HepG2 (cell line): ENCODE measurements around the gene GFOD1. TPM values are rescaled to one million over a fixed set of nuclear protein-coding genes. Genes with fewer than 3 reads are reported as not detected.
A peak's percentile ranks its signal among the peaks of the same experiment; 100 is the strongest.

Source experiments
- ATAC-seq: fragments of 200-7000 bp; cut with Tn5 transposase; 3 replicates; pipeline ENCODE4 v1.9.1; 2020; ENCODE audit warnings: mild to moderate bottlenecking, moderate library complexity
- BruUV-seq: library from RNA; stranded (reverse); fragments of 400-500 nt; replicated peaks from 2 replicates; lab custom pipeline; 2021; lab: Mats Ljungman, UMichigan
- CTCF ChIA-PET: fragments of 300-600 bp; formaldehyde crosslinking; extraction: SDS; loops from one replicate; lab custom pipeline; 2021; ENCODE audit warnings: low total read pairs, inconsistent platforms, low intra/inter-chr PET ratio; lab: Yijun Ruan, JAX
- POLR2A ChIA-PET: fragments of 350-600 bp; sonication (Branson Sonifier 250); formaldehyde crosslinking; loops from one replicate; lab custom pipeline; 2020; ENCODE audit warnings: antibody characterized with exemption, inconsistent platforms; lab: Yijun Ruan, JAX
- DNase-seq: peaks from one replicate; pipeline ENCODE4 v3.0.0-alpha.2; 2015; ENCODE audit warnings: low spot score
- FAIRE-seq: peaks from 3 replicates; lab custom pipeline; 2011; peaks lifted over from hg19 to GRCh38; lab: Jason Lieb, UNC
- H2AFZ ChIP-seq: one replicate; pipeline ENCODE4 v1.6.1; 2011; ENCODE audit warnings: low read length, inconsistent platforms
- H3K27ac ChIP-seq: fragments of 300-600 bp; 3 replicates; pipeline ENCODE4 v1.8.0; 2011; ENCODE audit warnings: mixed run types, mild to moderate bottlenecking, mixed read lengths, low read length, inconsistent platforms; ENCODE audit not compliant: insufficient read depth; ENCODE audit errors: extremely low read length
- H3K27me3 ChIP-seq, 2 experiments: fragments of 200-600 bp in 1 of 2; 2 replicates in 1 of 2; 3 replicates in 1 of 2; pipeline versions ENCODE4 v1.6.0 to v1.8.0; 2011; ENCODE audit warnings: low read length in 2 of 2, mild to moderate bottlenecking in 2 of 2, moderate library complexity in 2 of 2, inconsistent platforms in 1 of 2; ENCODE audit not compliant: insufficient read depth in 2 of 2, control insufficient read depth in 1 of 2
- H3K36me3 ChIP-seq, 2 experiments: fragments of 200-600 bp in 1 of 2; replicated peaks in 1 of 2; 2 replicates in 1 of 2; 3 replicates in 1 of 2; pipeline versions ENCODE4 v1.5.1 to v1.8.0; 2011; ENCODE audit warnings: low read length in 2 of 2, inconsistent platforms in 1 of 2; ENCODE audit not compliant: insufficient read depth in 2 of 2, control insufficient read depth in 1 of 2
- H3K4me1 ChIP-seq: 2 replicates; pipeline ENCODE4 v1.5.1; 2012; ENCODE audit warnings: low read length, inconsistent platforms; ENCODE audit not compliant: insufficient read depth
- H3K4me2 ChIP-seq: 2 replicates; pipeline ENCODE4 v1.6.0; 2011; ENCODE audit warnings: low read depth, low read length, inconsistent platforms
- H3K4me3 ChIP-seq, 3 experiments: fragments of 200-600 bp in 1 of 3; sonication (generic), shearing (Covaris generic) in 1 of 3; replicated peaks in 1 of 3; 2 replicates each; pipeline ENCODE4 v1.5.1; 2011 to 2016; ENCODE audit warnings: low read length in 3 of 3, inconsistent platforms in 2 of 3, low read depth in 2 of 3, mild to moderate bottlenecking in 2 of 3, control low read depth in 1 of 3, mixed read lengths in 1 of 3; ENCODE audit not compliant: insufficient read depth in 1 of 3
- H3K79me2 ChIP-seq: one replicate; pipeline ENCODE4 v1.6.1; 2011; ENCODE audit warnings: low read length, inconsistent platforms; ENCODE audit not compliant: insufficient read depth
- H3K9ac ChIP-seq: 2 replicates; pipeline ENCODE4 v1.6.0; 2011; ENCODE audit warnings: mild to moderate bottlenecking, low read depth, low read length, inconsistent platforms; ENCODE audit not compliant: insufficient read depth
- H3K9me3 ChIP-seq: 2 replicates; pipeline ENCODE4 v1.5.1; 2012; ENCODE audit warnings: mild to moderate bottlenecking, low read length
- H4K20me1 ChIP-seq: 2 replicates; pipeline ENCODE4 v1.6.0; 2011; ENCODE audit warnings: inconsistent platforms, mild to moderate bottlenecking, low read length, moderate library complexity; ENCODE audit not compliant: insufficient read depth
- CENPX ChIP-seq: sonication (generic); formaldehyde crosslinking; IDR thresholded peaks from 2 replicates; pipeline ENCODE4 v1.9.0; 2021; ENCODE audit warnings: mild to moderate bottlenecking, missing genetic modification reagents, moderate library complexity
- GPN1 ChIP-seq: sonication (generic); formaldehyde crosslinking; IDR thresholded peaks from 2 replicates; pipeline ENCODE4 v1.5.1; 2020; ENCODE audit warnings: missing genetic modification reagents, borderline replicate concordance
- IRX3 ChIP-seq: sonication (generic); formaldehyde crosslinking; IDR thresholded peaks from 2 replicates; pipeline ENCODE4 v1.8.1; 2023; ENCODE audit warnings: mild to moderate bottlenecking, low read depth, missing genetic modification reagents, borderline replicate concordance
- KDM3A ChIP-seq: IDR thresholded peaks from 2 replicates; pipeline ENCODE4 v1.6.1; 2018; ENCODE audit warnings: low read depth, missing compliant biosample characterization
- KMT2B ChIP-seq: IDR thresholded peaks from 2 replicates; pipeline ENCODE4 v1.6.1; 2016; ENCODE audit warnings: missing genetic modification reagents, missing compliant biosample characterization
- MIER3 ChIP-seq: IDR thresholded peaks from 2 replicates; pipeline ENCODE4 v1.6.1; 2016; ENCODE audit warnings: missing compliant biosample characterization, borderline replicate concordance
- NCOA5 ChIP-seq: sonication (generic); formaldehyde crosslinking; IDR thresholded peaks from 2 replicates; pipeline ENCODE4 v1.4.0; 2020; ENCODE audit warnings: missing genetic modification reagents
- NCOR1 ChIP-seq: fragments of 200-600 bp; sonication (generic); IDR thresholded peaks from 2 replicates; pipeline ENCODE4 v1.7.0; 2017; ENCODE audit warnings: antibody characterized with exemption, low read length, borderline replicate concordance
- PHF21A ChIP-seq: sonication (generic); formaldehyde crosslinking; IDR thresholded peaks from 2 replicates; pipeline ENCODE4 v1.5.0; 2020; ENCODE audit warnings: mild to moderate bottlenecking, missing genetic modification reagents
- PRPF4 ChIP-seq: fragments of 200-400 bp; formaldehyde crosslinking; IDR thresholded peaks from 2 replicates; pipeline ENCODE4 v1.6.1; 2016; ENCODE audit warnings: low read length, low read depth; ENCODE audit not compliant: poor library complexity, severe bottlenecking
- TP53 ChIP-seq: sonication (generic); formaldehyde crosslinking; conservative IDR thresholded peaks from 2 replicates; pipeline ENCODE4 v1.4.0; 2020; ENCODE audit warnings: missing genetic modification reagents
- ZBTB49 ChIP-seq: sonication (generic); formaldehyde crosslinking; IDR thresholded peaks from 2 replicates; pipeline ENCODE4 v1.4.0; 2020; ENCODE audit warnings: missing genetic modification reagents, borderline replicate concordance
- ZKSCAN8 ChIP-seq: IDR thresholded peaks from 2 replicates; pipeline ENCODE4 v1.6.1; 2016; ENCODE audit warnings: borderline replicate concordance, missing genetic modification reagents, missing compliant biosample characterization
- ZNF362 ChIP-seq: sonication (generic); formaldehyde crosslinking; IDR thresholded peaks from 2 replicates; pipeline ENCODE4 v1.4.0; 2020; ENCODE audit warnings: missing genetic modification reagents, mild to moderate bottlenecking, borderline replicate concordance
- ZNF446 ChIP-seq: sonication (generic); formaldehyde crosslinking; IDR thresholded peaks from 2 replicates; pipeline ENCODE4 v1.5.0; 2020; ENCODE audit warnings: mild to moderate bottlenecking, missing genetic modification reagents
- ZNF605 ChIP-seq: sonication (generic); formaldehyde crosslinking; IDR thresholded peaks from 2 replicates; pipeline ENCODE4 v1.8.0; 2022; ENCODE audit warnings: mild to moderate bottlenecking, missing genetic modification reagents
- ZNF660 ChIP-seq: sonication (generic); formaldehyde crosslinking; IDR thresholded peaks from 2 replicates; pipeline ENCODE4 v1.5.1; 2020; ENCODE audit warnings: mild to moderate bottlenecking, low read depth, missing genetic modification reagents, borderline replicate concordance
- ZNF674 ChIP-seq: sonication (generic); formaldehyde crosslinking; IDR thresholded peaks from 2 replicates; pipeline ENCODE4 v1.5.0; 2020; ENCODE audit warnings: low read depth, mild to moderate bottlenecking, missing genetic modification reagents
- ZNF709 ChIP-seq: sonication (generic); formaldehyde crosslinking; IDR thresholded peaks from 2 replicates; pipeline ENCODE4 v1.5.0; 2020; ENCODE audit warnings: mild to moderate bottlenecking, missing genetic modification reagents
- WGBS: methylation state at CpG from one replicate; pipeline ENCODE4 v1.1.6; 2017; ENCODE audit warnings: low lambda C conversion rate; 5-methylcytosine and 5-hydroxymethylcytosine counted together
- in situ Hi-C: cut with HindIII; loops from 2 replicates; pipeline ENCODE4 v1.10.0; 2017; ENCODE audit warnings: low pct_unique_long_range_greater_than_20kb; ENCODE audit not compliant: extremely low pct_ligation_motif_present
- intact Hi-C: fragments of 100-400 bp; cut with micrococcal nuclease; formaldehyde crosslinking; loops from one replicate; pipeline ENCODE4 v1.10.0; 2022; ENCODE audit not compliant: unreplicated experiment
- polyA plus RNA-seq, 8 experiments: library from polyadenylated mRNA; depleted of rRNA in 3 of 8; stranded (reverse) in 7 of 8; unstranded in 1 of 8; fragments of >200 nt; fragmentation: Illumina TruSeq in 4 of 8; extraction: Trizol in 4 of 8; gene quantifications; 2 replicates each; pipeline versions ENCODE4 v1.2.1 to v1.2.3, GENCODE V29; 2011 to 2016; ENCODE audit warnings: low read depth in 4 of 8, missing spikeins in 1 of 8, mixed read lengths in 1 of 8; ENCODE audit not compliant: insufficient read depth in 1 of 8
- total RNA-seq, 5 experiments: library from RNA; depleted of rRNA; stranded (reverse); fragments of >200 nt; fragmentation: Illumina TruSeq; extraction: Trizol; gene quantifications; 2 replicates each; pipeline ENCODE4 v1.2.3, GENCODE V29; 2016; ENCODE audit warnings: low read depth in 1 of 5

Gene GFOD1
- total and polyA plus RNA-seq, 2 of the 13 experiments (the other 11 are each of a cell fraction or from before 2014, with no cell fraction given) = 1.9 to 6.4 TPM

GRCh38 chr6:13495112-13495776 lies 7.8 kb upstream of the GFOD1 start (continued):
- no peak for TF ChIP-seq ZBTB49 (CRISPR knock-in tag)
- TF ChIP-seq, all 625 proteins: peak for 0

- in situ Hi-C loops (no loop called here), intact Hi-C loops (no loop called here)
- H3K9me3 ChIP-seq = no peaks in the 10 kb centered on the region
- H3K4me1 ChIP-seq = peaks cover 13% of the 10 kb centered on the region
- no peak overlapping the region for H2AFZ ChIP-seq
- BruUV-seq = no TSS peak
- DNase-seq = no peak
- CTCF ChIA-PET = no interaction called here
- no peaks in the 10 kb centered on the region for H3K79me2 ChIP-seq
- H3K27me3 ChIP-seq = no peaks in the 10 kb centered on the region; a peak in 1 of 5 replicates
- no peak overlapping the region for H3K4me3 ChIP-seq
- no peaks in the 10 kb centered on the region for H4K20me1 ChIP-seq
- H3K36me3 ChIP-seq = no peaks in the 10 kb centered on the region
- H3K4me2 ChIP-seq = no peak overlapping the region
- POLR2A ChIA-PET = no interaction called here
- no peak for FAIRE-seq
- 4% methylated on average over 3 of the region's 3 CpGs for WGBS
- no peak overlapping the region for H3K27ac ChIP-seq
- TF ChIP-seq MIER3 (CRISPR knock-in tag) = no peak
- no peak for TF ChIP-seq KDM3A
- no peak for TF ChIP-seq NCOA5 (CRISPR knock-in tag)
- TF ChIP-seq PRPF4 = no peak
- no peak for TF ChIP-seq ZKSCAN8 (CRISPR knock-in tag)
- TF ChIP-seq GPN1 (CRISPR knock-in tag) = no peak
- TF ChIP-seq TP53 (CRISPR knock-in tag) = no peak
- TF ChIP-seq ZNF605 (CRISPR knock-in tag) = no peak
- TF ChIP-seq IRX3 (CRISPR knock-in tag) = no peak
- no peak for TF ChIP-seq PHF21A (CRISPR knock-in tag)
- no peak for TF ChIP-seq ZNF362 (CRISPR knock-in tag)
- TF ChIP-seq KMT2B (CRISPR knock-in tag) = no peak
- no peak for TF ChIP-seq ZNF674 (CRISPR knock-in tag)
- no peak for TF ChIP-seq ZNF660
- TF ChIP-seq ZNF709 (CRISPR knock-in tag) = no peak
- no peak for TF ChIP-seq NCOR1
- TF ChIP-seq ZNF446 (CRISPR knock-in tag) = no peak
- no peak for TF ChIP-seq CENPX (CRISPR knock-in tag)
- peak; percentile 54 for ATAC-seq
- H3K9ac ChIP-seq = no peak overlapping the region
These were observed 6.7 kb upstream of the GFOD1 start for GRCh38 chr6:13494137-13494536.
